GM23338 (cell line): ENCODE measurements around the gene ACP2. TPM values are rescaled to one million over a fixed set of nuclear protein-coding genes. Genes with fewer than 3 reads are reported as not detected.

ENCODE experiments used
- ATAC-seq: fragments of 200-7000 bp; cut with Tn5 transposase; 3 replicates; pipeline ENCODE4 v1.9.1; 2020
- DNase-seq: peaks from one replicate; pipeline ENCODE4 v3.0.0-alpha.2; 2015; ENCODE audit warnings: low spot score
- H2AFZ ChIP-seq: fragments of 200-600 bp; sonication (generic); 2 replicates; pipeline ENCODE4 v1.8.0; 2016; ENCODE audit warnings: antibody characterized with exemption, mild to moderate bottlenecking, moderate library complexity
- H3F3A ChIP-seq: fragments of 200-600 bp; sonication (generic); replicated peaks from 2 replicates; pipeline ENCODE4 v1.8.0; 2017; ENCODE audit warnings: antibody characterized with exemption, mixed run types, low read depth
- H3K27ac ChIP-seq: fragments of 200-600 bp; sonication (generic); 2 replicates; pipeline ENCODE4 v1.6.1; 2016; ENCODE audit warnings: low read depth
- H3K27me3 ChIP-seq: fragments of 200-600 bp; sonication (generic); 2 replicates; pipeline ENCODE4 v1.8.0; 2016; ENCODE audit warnings: mild to moderate bottlenecking, mixed run types, moderate library complexity; ENCODE audit not compliant: insufficient read depth
- H3K36me3 ChIP-seq: fragments of 200-600 bp; sonication (generic); 2 replicates; pipeline ENCODE4 v1.8.0; 2016; ENCODE audit warnings: mild to moderate bottlenecking; ENCODE audit not compliant: insufficient read depth
- H3K4me1 ChIP-seq: fragments of 200-600 bp; sonication (generic); 2 replicates; pipeline ENCODE4 v1.8.0; 2016; ENCODE audit warnings: mild to moderate bottlenecking, moderate library complexity; ENCODE audit not compliant: insufficient read depth
- H3K4me2 ChIP-seq: fragments of 200-600 bp; sonication (generic); 2 replicates; pipeline ENCODE4 v1.7.1; 2017; ENCODE audit warnings: mixed run types
- H3K4me3 ChIP-seq: fragments of 200-600 bp; sonication (generic); 2 replicates; pipeline ENCODE4 v1.6.1; 2016; ENCODE audit warnings: mixed run types
- H3K79me2 ChIP-seq: fragments of 200-600 bp; sonication (generic); replicated peaks from 2 replicates; pipeline ENCODE4 v1.8.0; 2017; ENCODE audit warnings: mild to moderate bottlenecking; ENCODE audit not compliant: insufficient read depth
- H3K9me2 ChIP-seq: fragments of 200-600 bp; sonication (generic); 2 replicates; pipeline ENCODE4 v1.8.0; 2017; ENCODE audit not compliant: insufficient read depth
- H4K20me1 ChIP-seq: fragments of 200-600 bp; sonication (generic); replicated peaks from 2 replicates; pipeline ENCODE4 v1.8.0; 2017; ENCODE audit warnings: mild to moderate bottlenecking; ENCODE audit not compliant: insufficient read depth
- H3K27ac Mint-ChIP-seq: 2 replicates; pipeline ENCODE4 v1.8.0; 2020; ENCODE audit warnings: inconsistent platforms, mild to moderate bottlenecking, moderate library complexity, mixed read lengths
- H3K27me3 Mint-ChIP-seq: 3 replicates; pipeline ENCODE4 v1.8.0; 2022; ENCODE audit warnings: low read depth, mild to moderate bottlenecking, moderate library complexity, mixed read lengths, inconsistent platforms; ENCODE audit not compliant: insufficient read depth, poor library complexity
- H3K36me3 Mint-ChIP-seq: 3 replicates; pipeline ENCODE4 v1.8.0; 2021; ENCODE audit warnings: low read depth, mild to moderate bottlenecking, inconsistent platforms, moderate library complexity, mixed read lengths
- H3K4me1 Mint-ChIP-seq: 3 replicates; pipeline ENCODE4 v1.8.0; 2020; ENCODE audit warnings: mild to moderate bottlenecking, inconsistent platforms, mixed read lengths
- H3K4me3 Mint-ChIP-seq: 3 replicates; pipeline ENCODE4 v1.8.0; 2021; ENCODE audit warnings: moderate library complexity, mild to moderate bottlenecking, inconsistent platforms, mixed read lengths
- H3K9me3 Mint-ChIP-seq: 3 replicates; pipeline ENCODE4 v1.8.0; 2020; ENCODE audit warnings: moderate library complexity, mild to moderate bottlenecking, inconsistent platforms, mixed read lengths
- CREB1 ChIP-seq: fragments of 250-450 bp; sonication (Bioruptor Pico); IDR thresholded peaks from 2 replicates; pipeline ENCODE4 v1.5.0; 2020; ENCODE audit warnings: low read depth, mild to moderate bottlenecking, moderate library complexity
- EZH2 ChIP-seq: fragments of 200-600 bp; sonication (generic); IDR thresholded peaks from one replicate; pipeline ENCODE4 v1.8.0; 2017; ENCODE audit warnings: antibody characterized with exemption, mild to moderate bottlenecking, low read depth; ENCODE audit not compliant: unreplicated experiment
- JUNB ChIP-seq: IDR thresholded peaks from one replicate; pipeline ENCODE4 v1.6.1; 2016; ENCODE audit warnings: antibody characterized with exemption; ENCODE audit not compliant: unreplicated experiment
- STAT1 ChIP-seq: IDR thresholded peaks from one replicate; pipeline ENCODE4 v1.6.1; 2016; ENCODE audit warnings: antibody characterized with exemption; ENCODE audit not compliant: unreplicated experiment
- polyA plus RNA-seq: library from polyadenylated mRNA; unstranded; fragments of >200 nt; fragmentation: Nextera tagmentation; extraction: Ambion mirVana; gene quantifications from 2 replicates; pipeline ENCODE4 v1.2.1, GENCODE V29; 2016
- total RNA-seq: library from RNA; depleted of rRNA; stranded (reverse); fragments of >200 nt; shearing (Covaris generic); gene quantifications from 2 replicates; pipeline ENCODE4 v1.2.3, GENCODE V29; 2014
- TF ChIP-seq, protein P1 (sequence below): fragments of 250-450 bp; sonication (Bioruptor Pico); IDR thresholded peaks from 2 replicates; pipeline ENCODE4 v1.5.0; 2020; ENCODE audit warnings: mild to moderate bottlenecking, moderate library complexity
- TF ChIP-seq, protein P2 (sequence below): IDR thresholded peaks from 2 replicates; pipeline ENCODE4 v1.6.1; 2016; ENCODE audit warnings: antibody characterized with exemption

Gene ACP2
- total and polyA plus RNA-seq, 2 experiments from 2014 or later, result 7.3 to 32.1 TPM

DNA sequence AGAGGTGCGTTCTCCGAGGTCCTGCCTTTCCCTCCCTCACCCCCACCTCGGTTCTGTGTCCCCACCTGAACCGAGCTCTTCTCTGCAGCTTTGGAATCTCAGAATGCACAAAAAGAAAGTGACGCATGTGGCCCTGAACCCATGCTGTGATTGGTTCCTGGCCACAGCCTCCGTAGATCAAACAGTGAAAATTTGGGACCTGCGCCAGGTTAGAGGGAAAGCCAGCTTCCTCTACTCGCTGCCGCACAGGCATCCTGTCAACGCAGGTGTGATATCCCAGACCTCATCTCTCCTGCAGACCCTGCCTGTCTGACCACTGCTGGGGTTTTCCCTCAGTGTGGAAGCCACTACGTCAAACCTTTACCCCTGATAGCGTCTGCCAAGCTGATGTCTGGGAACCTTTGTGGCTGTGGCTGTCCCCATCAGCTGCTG is 13.9 kb downstream of the ACP2 start (continued):
- TF ChIP-seq, protein P1, sequence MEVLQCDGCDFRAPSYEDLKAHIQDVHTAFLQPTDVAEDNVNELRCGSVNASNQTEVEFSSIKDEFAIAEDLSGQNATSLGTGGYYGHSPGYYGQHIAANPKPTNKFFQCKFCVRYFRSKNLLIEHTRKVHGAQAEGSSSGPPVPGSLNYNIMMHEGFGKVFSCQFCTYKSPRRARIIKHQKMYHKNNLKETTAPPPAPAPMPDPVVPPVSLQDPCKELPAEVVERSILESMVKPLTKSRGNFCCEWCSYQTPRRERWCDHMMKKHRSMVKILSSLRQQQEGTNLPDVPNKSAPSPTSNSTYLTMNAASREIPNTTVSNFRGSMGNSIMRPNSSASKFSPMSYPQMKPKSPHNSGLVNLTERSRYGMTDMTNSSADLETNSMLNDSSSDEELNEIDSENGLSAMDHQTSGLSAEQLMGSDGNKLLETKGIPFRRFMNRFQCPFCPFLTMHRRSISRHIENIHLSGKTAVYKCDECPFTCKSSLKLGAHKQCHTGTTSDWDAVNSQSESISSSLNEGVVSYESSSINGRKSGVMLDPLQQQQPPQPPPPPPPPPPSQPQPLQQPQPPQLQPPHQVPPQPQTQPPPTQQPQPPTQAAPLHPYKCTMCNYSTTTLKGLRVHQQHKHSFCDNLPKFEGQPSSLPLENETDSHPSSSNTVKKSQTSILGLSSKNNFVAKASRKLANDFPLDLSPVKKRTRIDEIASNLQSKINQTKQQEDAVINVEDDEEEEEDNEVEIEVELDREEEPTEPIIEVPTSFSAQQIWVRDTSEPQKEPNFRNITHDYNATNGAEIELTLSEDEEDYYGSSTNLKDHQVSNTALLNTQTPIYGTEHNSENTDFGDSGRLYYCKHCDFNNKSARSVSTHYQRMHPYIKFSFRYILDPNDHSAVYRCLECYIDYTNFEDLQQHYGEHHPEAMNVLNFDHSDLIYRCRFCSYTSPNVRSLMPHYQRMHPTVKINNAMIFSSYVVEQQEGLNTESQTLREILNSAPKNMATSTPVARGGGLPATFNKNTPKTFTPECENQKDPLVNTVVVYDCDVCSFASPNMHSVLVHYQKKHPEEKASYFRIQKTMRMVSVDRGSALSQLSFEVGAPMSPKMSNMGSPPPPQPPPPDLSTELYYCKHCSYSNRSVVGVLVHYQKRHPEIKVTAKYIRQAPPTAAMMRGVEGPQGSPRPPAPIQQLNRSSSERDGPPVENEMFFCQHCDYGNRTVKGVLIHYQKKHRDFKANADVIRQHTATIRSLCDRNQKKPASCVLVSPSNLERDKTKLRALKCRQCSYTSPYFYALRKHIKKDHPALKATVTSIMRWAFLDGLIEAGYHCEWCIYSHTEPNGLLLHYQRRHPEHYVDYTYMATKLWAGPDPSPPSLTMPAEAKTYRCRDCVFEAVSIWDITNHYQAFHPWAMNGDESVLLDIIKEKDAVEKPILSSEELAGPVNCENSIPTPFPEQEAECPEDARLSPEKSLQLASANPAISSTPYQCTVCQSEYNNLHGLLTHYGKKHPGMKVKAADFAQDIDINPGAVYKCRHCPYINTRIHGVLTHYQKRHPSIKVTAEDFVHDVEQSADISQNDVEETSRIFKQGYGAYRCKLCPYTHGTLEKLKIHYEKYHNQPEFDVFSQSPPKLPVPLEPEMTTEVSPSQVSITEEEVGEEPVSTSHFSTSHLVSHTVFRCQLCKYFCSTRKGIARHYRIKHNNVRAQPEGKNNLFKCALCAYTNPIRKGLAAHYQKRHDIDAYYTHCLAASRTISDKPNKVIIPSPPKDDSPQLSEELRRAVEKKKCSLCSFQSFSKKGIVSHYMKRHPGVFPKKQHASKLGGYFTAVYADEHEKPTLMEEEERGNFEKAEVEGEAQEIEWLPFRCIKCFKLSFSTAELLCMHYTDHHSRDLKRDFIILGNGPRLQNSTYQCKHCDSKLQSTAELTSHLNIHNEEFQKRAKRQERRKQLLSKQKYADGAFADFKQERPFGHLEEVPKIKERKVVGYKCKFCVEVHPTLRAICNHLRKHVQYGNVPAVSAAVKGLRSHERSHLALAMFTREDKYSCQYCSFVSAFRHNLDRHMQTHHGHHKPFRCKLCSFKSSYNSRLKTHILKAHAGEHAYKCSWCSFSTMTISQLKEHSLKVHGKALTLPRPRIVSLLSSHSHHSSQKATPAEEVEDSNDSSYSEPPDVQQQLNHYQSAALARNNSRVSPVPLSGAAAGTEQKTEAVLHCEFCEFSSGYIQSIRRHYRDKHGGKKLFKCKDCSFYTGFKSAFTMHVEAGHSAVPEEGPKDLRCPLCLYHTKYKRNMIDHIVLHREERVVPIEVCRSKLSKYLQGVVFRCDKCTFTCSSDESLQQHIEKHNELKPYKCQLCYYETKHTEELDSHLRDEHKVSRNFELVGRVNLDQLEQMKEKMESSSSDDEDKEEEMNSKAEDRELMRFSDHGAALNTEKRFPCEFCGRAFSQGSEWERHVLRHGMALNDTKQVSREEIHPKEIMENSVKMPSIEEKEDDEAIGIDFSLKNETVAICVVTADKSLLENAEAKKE, result no peak
- TF ChIP-seq, protein P2, sequence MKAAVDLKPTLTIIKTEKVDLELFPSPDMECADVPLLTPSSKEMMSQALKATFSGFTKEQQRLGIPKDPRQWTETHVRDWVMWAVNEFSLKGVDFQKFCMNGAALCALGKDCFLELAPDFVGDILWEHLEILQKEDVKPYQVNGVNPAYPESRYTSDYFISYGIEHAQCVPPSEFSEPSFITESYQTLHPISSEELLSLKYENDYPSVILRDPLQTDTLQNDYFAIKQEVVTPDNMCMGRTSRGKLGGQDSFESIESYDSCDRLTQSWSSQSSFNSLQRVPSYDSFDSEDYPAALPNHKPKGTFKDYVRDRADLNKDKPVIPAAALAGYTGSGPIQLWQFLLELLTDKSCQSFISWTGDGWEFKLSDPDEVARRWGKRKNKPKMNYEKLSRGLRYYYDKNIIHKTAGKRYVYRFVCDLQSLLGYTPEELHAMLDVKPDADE, result no peak
- TF ChIP-seq EZH2 (no peak), JUNB (no peak), STAT1 (no peak), CREB1 (CRISPR knock-in tag) (no peak)

DNA sequence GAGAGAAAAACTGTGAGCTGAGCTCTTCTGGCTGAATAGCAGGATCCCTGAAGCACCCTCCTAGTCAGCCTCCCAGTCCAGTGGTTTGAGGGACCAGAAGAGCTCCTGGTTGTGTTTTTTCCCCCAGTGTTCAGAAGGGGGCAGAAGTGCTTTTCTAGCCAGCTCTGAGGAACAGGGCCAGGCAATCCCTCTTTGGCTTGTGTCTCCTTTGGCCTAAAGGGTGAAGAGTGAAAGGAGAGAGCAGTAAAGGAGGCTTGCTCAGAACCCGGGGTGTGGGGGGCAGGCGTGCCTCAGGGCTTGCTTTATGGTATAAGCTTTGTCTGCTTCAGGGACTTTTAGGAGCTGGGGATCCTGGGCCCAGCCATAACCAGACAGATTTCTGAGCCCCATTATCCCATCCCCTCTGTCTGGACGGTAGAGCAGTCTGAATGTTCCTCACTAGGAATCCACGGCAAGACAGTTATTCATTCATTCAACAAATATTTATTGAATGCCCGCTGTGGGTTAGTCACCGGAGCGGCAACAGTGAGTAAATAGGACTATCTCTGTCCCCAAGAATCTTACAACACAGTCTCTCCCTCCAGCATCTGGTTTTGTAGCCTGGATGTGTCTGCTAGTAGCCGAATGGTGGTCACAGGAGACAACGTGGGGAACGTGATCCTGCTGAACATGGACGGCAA is 14.5 kb downstream of the ACP2 start:
- Mint-ChIP-seq H3K27me3 (peaks cover 7% of the 10 kb centered on the region), H3K4me3 (no peak overlapping the region), H3K27ac (peak overlapping the region; percentile 75), H3K4me1 (peaks cover 12% of the 10 kb centered on the region; the same call in 2 of the 3 replicates), H3K36me3 (peaks cover 38% of the 10 kb centered on the region), H3K9me3 (no peaks in the 10 kb centered on the region)
- Histone ChIP-seq H3F3A (peaks cover 9% of the 10 kb centered on the region; the same call in 1 of the 2 replicates), H3K36me3 (peaks cover 15% of the 10 kb centered on the region), H3K27me3 (no peaks in the 10 kb centered on the region), H2AFZ (no peak overlapping the region), H3K4me1 (no peaks in the 10 kb centered on the region), H4K20me1 (no peaks in the 10 kb centered on the region; the same call in none of the 2 replicates), H3K9me2 (no peaks in the 10 kb centered on the region), H3K4me2 (no peak overlapping the region), H3K27ac (peak overlapping the region; percentile 45; the same call in 1 of the 2 replicates), H3K4me3 (no peak overlapping the region), H3K79me2 (no peaks in the 10 kb centered on the region)
- ATAC-seq (peak; percentile 82), DNase-seq (peak; percentile 68)
- TF ChIP-seq, protein P1, result no peak
